ENCODE measurements around the gene JMJD4.

Gene JMJD4

GRCh38 chr1:227742738-227743715 lies 7.9 kb upstream of the JMJD4 start:
- Histone ChIP-seq H3K27me3 (ENCODE audit: insufficient read depth, low read depth) (no peaks in the 10 kb centered on the region), H3K4me1 (ENCODE audit: low read depth, poor library complexity, severe bottlenecking) (no peaks in the 10 kb centered on the region), H3K9ac (no peak overlapping the region), H3K4me3 (IDR thresholded peaks at IDR 0.05; ENCODE audit: insufficient read depth, low read depth, low read length) (no peak overlapping the region), H4K20me1 (ENCODE audit: insufficient read depth) (no peaks in the 10 kb centered on the region), H3K36me3 (ENCODE audit: insufficient read depth) (no peaks in the 10 kb centered on the region), H2AFZ (ENCODE audit: low read depth) (no peak overlapping the region), H3K4me2 (no peak overlapping the region), H3K79me2 (ENCODE audit: insufficient read depth, low read depth) (peaks cover 41% of the 10 kb centered on the region; the same call in 1 of the 2 replicates), H3K27ac (no peak overlapping the region)
- no peak for TF ChIP-seq CTCF (conservative IDR thresholded peaks at IDR 0.05; ENCODE audit: low read depth, low read length)

DNA sequence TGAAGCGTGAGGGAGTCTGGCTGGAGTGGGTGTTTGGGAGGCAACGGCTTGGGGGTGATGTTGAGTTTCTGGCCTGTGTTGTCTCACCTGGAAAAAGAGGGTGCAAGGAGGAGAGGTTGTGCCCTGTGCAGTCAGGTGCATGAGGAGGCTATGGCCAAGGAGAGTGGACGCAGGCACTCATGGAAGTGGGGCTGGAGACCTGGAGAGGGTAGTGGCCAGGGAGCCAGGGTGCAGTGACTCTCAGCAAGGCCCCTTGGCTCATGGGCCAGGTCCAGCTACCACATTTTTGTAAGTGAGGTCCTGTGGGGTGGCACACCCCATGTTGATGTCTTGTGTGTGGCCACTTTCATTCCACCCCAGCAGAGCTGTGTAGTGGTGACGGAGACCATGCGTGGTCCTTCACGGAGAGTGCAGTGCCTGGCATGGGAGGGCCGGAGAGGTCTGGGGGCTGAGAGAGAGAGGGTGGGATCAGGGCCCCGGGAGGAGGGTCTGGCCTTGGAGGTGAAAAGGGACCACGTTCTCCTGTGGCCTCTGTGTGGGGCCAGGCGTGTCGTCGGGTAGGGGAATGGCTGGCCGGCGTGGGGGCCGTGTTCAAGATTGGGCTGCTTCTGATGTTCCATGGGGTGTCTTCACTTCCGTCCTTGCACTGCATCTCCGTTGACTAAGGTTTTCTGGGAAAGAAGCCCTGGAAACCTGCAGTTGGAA lies 6.2 kb upstream of the JMJD4 start:
- no peak for TF ChIP-seq CTCF (conservative IDR thresholded peaks at IDR 0.05; ENCODE audit: low read depth, low read length)
- H3K4me2 ChIP-seq = no peak overlapping the region
- no peaks in the 10 kb centered on the region for H3K27me3 ChIP-seq (ENCODE audit: insufficient read depth, low read depth)
- no peaks in the 10 kb centered on the region for H4K20me1 ChIP-seq (ENCODE audit: insufficient read depth)
- peaks cover 6% of the 10 kb centered on the region for H3K4me1 ChIP-seq (ENCODE audit: low read depth, poor library complexity, severe bottlenecking)
- no peak overlapping the region for H3K9ac ChIP-seq
- H3K27ac ChIP-seq = no peak overlapping the region
- peaks cover 50% of the 10 kb centered on the region; the same call in 1 of the 2 replicates for H3K79me2 ChIP-seq (ENCODE audit: insufficient read depth, low read depth)
- no peak overlapping the region for H3K4me3 ChIP-seq (IDR thresholded peaks at IDR 0.05; ENCODE audit: insufficient read depth, low read depth, low read length)
- no peaks in the 10 kb centered on the region for H3K36me3 ChIP-seq (ENCODE audit: insufficient read depth)
- H2AFZ ChIP-seq (ENCODE audit: low read depth) = no peak overlapping the region

- Histone ChIP-seq H3K36me3 (ENCODE audit: insufficient read depth) (no peaks in the 10 kb centered on the region), H3K27me3 (ENCODE audit: insufficient read depth, low read depth) (no peaks in the 10 kb centered on the region), H2AFZ (ENCODE audit: low read depth) (no peak overlapping the region), H3K4me3 (IDR thresholded peaks at IDR 0.05; ENCODE audit: insufficient read depth, low read depth, low read length) (no peak overlapping the region), H3K27ac (no peak overlapping the region), H3K9ac (no peak overlapping the region), H4K20me1 (ENCODE audit: insufficient read depth) (no peaks in the 10 kb centered on the region), H3K79me2 (ENCODE audit: insufficient read depth, low read depth) (peaks cover 55% of the 10 kb centered on the region), H3K4me1 (ENCODE audit: low read depth, poor library complexity, severe bottlenecking) (peaks cover 8% of the 10 kb centered on the region), H3K4me2 (no peak overlapping the region)
- TF ChIP-seq CTCF (conservative IDR thresholded peaks at IDR 0.05; ENCODE audit: low read depth, low read length) = no peak
These were observed 5.4 kb upstream of the JMJD4 start for GRCh38 chr1:227740401-227740960.

DNA sequence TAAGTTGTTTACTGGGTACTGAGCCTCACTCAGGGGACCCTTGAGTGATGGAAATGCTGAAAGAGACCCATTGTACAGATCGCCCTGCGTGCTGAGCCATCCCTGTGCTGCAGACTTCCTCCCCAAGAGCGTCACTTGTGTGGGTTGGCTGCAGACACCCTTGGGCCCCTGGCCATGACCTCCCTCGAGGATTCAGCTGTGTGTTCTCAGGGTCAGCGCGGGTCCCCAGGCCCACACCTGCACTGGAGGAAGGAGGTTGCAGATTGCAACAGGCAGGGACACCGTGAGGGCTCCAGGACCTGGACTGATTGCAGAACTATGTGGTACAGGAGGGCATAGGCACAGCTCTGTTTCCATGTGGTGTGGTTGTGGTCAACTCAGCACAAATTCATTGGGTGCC lies 4.5 kb upstream of the JMJD4 start:
- Histone ChIP-seq H3K4me1 (ENCODE audit: low read depth, poor library complexity, severe bottlenecking) (peaks cover 8% of the 10 kb centered on the region), H3K36me3 (ENCODE audit: insufficient read depth) (no peaks in the 10 kb centered on the region), H3K4me3 (IDR thresholded peaks at IDR 0.05; ENCODE audit: insufficient read depth, low read depth, low read length) (no peak overlapping the region), H3K9ac (no peak overlapping the region), H2AFZ (ENCODE audit: low read depth) (no peak overlapping the region), H3K27ac (no peak overlapping the region), H4K20me1 (ENCODE audit: insufficient read depth) (no peaks in the 10 kb centered on the region), H3K4me2 (no peak overlapping the region), H3K79me2 (ENCODE audit: insufficient read depth, low read depth) (peaks cover 59% of the 10 kb centered on the region), H3K27me3 (ENCODE audit: insufficient read depth, low read depth) (no peaks in the 10 kb centered on the region)
- TF ChIP-seq CTCF (conservative IDR thresholded peaks at IDR 0.05; ENCODE audit: low read depth, low read length) = no peak
